Rectal smooth muscle tissue (tissue), 1 donor: ENCODE measurements around the gene CNTN6.

Experiments
- H3K27ac ChIP-seq: one replicate; pipeline ENCODE4 v1.7.0; 2013; ENCODE audit warnings: low read depth, low read length, inconsistent platforms
- H3K27me3 ChIP-seq: one replicate; pipeline ENCODE4 v1.7.0; 2013; ENCODE audit warnings: low read length; ENCODE audit not compliant: control insufficient read depth, insufficient read depth
- H3K36me3 ChIP-seq: one replicate; pipeline ENCODE4 v1.7.0; 2013; ENCODE audit warnings: low read length; ENCODE audit not compliant: control insufficient read depth, insufficient read depth
- H3K4me1 ChIP-seq: one replicate; pipeline ENCODE4 v1.7.0; 2013; ENCODE audit warnings: low read length; ENCODE audit not compliant: control insufficient read depth, insufficient read depth
- H3K4me3 ChIP-seq: one replicate; pipeline ENCODE4 v1.7.0; 2013; ENCODE audit warnings: low read length
- H3K9ac ChIP-seq: one replicate; pipeline ENCODE4 v1.7.0; 2013; ENCODE audit warnings: low read length

Gene CNTN6

DNA sequence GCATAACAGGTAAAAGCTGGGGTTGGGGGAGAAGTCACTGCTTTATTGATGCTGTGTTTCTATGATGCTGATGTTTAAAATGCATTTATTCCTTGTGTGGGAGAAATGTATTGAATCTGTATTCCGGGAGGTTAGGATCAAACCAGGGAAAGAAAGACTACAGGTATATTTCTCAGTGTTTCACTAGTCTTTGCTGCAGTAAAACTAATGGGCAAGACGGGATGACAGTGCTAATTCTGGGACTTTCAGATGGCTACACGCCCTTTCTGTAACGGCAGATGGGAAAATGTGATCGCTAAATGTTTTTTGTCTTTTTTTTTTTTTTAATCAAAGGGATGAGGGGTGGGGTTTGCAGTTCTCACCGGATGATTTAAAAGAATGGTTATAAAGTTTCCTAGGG, 393 bp downstream of the CNTN6 start:
- Histone ChIP-seq H3K4me3 (no peak overlapping the region), H3K27ac (no peak overlapping the region), H3K9ac (no peak overlapping the region)

DNA sequence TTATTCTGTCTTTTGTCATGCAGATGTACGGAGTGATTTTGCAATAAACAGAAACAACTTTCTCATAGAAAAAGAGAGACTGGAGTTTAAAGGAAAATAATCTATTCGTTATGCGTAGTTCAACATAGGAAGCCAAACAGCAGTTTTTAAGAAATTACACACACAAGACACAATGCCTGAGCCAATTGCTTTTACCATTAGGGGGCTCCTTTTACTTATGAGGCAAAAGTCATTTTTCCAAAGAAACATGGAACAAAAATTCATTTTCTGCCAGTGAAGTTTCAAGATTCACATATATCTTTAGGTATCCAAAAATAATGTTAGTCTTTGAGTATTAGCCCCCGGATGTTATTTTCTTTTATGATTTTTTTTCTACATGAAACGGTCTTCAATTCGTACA, 10.7 kb downstream of the CNTN6 start:
- no peak overlapping the region for H3K27ac ChIP-seq
- H3K4me1 ChIP-seq: no peaks in the 10 kb centered on the region
- no peak overlapping the region for H3K4me3 ChIP-seq
- no peaks in the 10 kb centered on the region for H3K27me3 ChIP-seq
- no peaks in the 10 kb centered on the region for H3K36me3 ChIP-seq
- H3K9ac ChIP-seq: no peak overlapping the region

More for the DNA sequence above, 393 bp downstream of the CNTN6 start:
- Histone ChIP-seq H3K36me3 (no peaks in the 10 kb centered on the region), H3K27me3 (no peaks in the 10 kb centered on the region), H3K4me1 (no peaks in the 10 kb centered on the region)

DNA sequence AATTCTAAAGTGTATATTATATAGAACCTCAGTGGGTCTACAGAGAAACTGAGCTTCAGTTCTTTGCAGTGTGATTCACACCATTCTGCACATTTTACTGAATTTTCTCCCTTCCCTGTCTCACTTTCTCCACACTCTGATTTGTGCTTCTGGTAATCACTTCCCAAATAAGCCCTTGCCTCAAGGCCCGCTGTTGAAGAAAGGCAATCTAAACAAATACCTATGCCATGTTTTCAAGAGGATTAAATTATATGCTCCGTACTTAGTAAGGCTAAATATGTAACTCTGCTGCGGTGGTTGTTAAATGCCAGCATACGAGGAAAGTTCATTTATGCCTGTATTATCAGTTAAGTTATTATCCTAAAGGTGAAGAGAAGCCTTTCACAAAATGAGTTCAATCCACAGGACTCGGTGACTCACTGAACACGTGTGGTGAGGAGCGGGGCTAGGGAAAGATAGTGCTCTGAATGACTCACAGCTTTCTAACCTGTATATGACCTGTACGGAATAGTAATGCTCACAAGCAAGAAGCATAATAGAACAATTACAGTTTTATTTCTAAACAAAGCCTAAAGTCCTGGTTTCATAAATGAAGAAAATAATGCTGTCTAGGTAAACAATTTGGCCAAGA, 25.1 kb downstream of the CNTN6 start:
- Histone ChIP-seq H3K4me1 (no peaks in the 10 kb centered on the region), H3K4me3 (no peak overlapping the region), H3K9ac (no peak overlapping the region), H3K27ac (no peak overlapping the region), H3K36me3 (no peaks in the 10 kb centered on the region), H3K27me3 (no peaks in the 10 kb centered on the region)

DNA sequence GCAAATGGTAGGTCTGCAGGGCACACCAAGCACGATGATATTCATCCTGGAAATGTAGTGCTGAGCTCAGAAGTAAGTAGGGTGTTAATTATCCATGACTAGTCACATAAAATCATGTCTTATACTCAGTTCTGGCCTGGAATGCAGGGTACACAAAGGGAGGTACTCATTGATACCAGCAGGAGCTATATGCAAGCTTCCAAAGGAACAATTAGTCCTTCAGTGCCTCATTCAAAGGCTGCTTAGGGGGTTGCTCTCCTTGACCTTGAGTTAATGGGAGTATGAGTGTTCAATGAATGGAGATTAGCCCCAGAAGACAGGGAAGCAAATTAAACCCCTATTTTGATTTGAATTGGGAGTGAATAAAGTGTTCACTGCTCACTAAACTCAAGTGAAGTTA, 38.3 kb downstream of the CNTN6 start:
- no peaks in the 10 kb centered on the region for H3K36me3 ChIP-seq
- no peak overlapping the region for H3K9ac ChIP-seq
- no peaks in the 10 kb centered on the region for H3K4me1 ChIP-seq
- no peak overlapping the region for H3K27ac ChIP-seq
- H3K27me3 ChIP-seq: no peaks in the 10 kb centered on the region
- H3K4me3 ChIP-seq: no peak overlapping the region

DNA sequence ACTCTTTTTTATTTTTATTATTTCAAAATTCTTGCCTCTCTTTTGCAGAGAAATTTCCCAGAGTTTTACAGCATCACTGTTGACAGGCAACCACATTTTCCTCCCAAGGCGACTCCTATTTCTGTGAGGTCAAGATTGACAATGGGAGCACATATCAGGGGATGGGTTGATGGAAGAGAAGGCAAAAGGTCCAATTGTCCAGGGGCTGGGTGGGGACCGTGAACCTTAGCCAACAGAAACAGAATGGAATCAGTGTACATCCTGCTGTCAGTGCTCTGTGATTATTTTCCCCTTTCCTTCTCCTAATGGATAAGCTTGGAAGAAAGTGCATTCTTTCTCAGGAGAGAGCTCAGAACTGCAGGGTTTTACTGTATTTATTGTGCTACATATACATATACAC, 42.4 kb downstream of the CNTN6 start:
- Histone ChIP-seq H3K27me3 (no peaks in the 10 kb centered on the region), H3K27ac (no peak overlapping the region), H3K4me1 (no peaks in the 10 kb centered on the region), H3K36me3 (no peaks in the 10 kb centered on the region), H3K9ac (no peak overlapping the region), H3K4me3 (no peak overlapping the region)

DNA sequence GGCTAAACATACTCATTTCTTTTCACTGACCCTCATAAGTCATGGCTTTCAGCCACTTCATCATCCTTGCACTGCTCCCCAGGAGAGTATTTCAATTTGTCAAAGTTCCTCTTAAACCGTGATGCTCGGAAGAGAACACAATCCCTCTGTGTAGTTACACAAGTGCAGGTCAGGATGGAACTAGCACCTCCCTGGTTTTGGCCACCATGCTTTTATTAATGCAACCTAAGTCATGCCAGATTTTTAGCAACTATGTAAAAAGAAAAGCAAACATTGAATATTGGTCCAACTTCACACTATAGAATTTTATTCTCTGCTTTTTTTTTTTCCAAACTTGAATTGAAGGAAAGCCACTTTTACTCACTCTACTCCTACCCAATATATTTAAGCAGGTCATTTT, 45.2 kb downstream of the CNTN6 start:
- Histone ChIP-seq H3K4me1 (no peaks in the 10 kb centered on the region), H3K27me3 (no peaks in the 10 kb centered on the region), H3K9ac (no peak overlapping the region), H3K4me3 (no peak overlapping the region), H3K36me3 (no peaks in the 10 kb centered on the region), H3K27ac (no peak overlapping the region)

DNA sequence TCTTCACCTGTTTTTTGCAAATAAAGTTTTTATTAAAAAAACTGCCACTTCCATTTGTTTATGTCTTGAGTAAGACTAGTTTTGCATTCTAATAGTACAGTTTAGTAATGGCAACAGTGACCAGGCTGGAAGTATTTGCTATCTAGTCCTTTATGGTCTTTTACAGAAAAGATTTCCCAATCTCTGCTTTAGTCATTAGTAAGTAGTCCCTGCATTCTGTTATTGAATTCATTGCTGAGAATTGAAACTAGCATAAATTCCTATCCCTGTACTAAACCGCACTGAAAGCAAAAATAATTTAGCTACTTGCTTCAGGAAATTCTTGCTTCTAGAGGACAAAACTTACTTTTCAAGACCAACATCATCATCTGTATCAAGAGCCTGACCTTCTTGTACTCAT, 46.2 kb downstream of the CNTN6 start:
- H3K9ac ChIP-seq: no peak overlapping the region
- H3K27ac ChIP-seq: no peak overlapping the region
- no peaks in the 10 kb centered on the region for H3K4me1 ChIP-seq
- no peaks in the 10 kb centered on the region for H3K27me3 ChIP-seq
- no peak overlapping the region for H3K4me3 ChIP-seq
- no peaks in the 10 kb centered on the region for H3K36me3 ChIP-seq

DNA sequence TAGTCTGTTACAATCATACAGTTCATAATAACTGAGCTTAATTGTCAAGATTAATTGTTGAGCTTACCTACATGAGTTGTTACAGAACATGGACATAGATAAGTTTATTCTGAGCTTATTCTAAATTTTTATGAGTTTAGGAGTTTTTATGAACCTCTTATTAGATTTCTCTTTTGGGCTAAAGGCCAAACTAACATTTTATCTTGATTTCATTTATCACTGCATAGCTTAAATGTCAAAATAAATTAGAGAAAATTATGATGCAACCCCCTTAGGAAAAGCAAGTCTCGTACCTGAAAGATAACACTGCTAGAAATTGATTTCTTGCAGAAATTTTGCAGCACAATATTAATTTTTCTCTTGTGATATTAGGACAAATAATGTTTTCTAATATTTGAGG, 54.5 kb downstream of the CNTN6 start:
- no peaks in the 10 kb centered on the region for H3K36me3 ChIP-seq
- H3K27ac ChIP-seq: no peak overlapping the region
- H3K4me3 ChIP-seq: no peak overlapping the region

DNA sequence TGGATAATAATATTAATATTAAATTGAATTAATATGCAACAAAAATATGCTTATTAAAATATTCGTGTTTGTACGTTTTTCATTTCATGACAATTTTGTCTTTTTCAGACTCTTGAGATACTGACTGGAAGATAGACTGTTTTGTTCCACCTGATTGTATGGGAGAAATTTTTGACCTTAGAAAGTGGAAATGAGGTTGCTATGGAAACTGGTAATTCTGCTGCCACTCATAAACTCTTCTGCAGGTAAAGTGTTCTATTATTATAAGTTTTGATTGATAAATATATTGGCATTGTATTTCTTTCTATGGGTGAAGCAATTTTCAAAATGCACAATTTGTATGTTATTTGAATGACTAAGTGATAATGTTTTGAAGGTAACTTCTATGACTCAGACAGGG, 55.0 kb downstream of the CNTN6 start:
- Histone ChIP-seq H3K9ac (no peak overlapping the region), H3K36me3 (no peaks in the 10 kb centered on the region), H3K27me3 (no peaks in the 10 kb centered on the region), H3K4me1 (no peaks in the 10 kb centered on the region), H3K27ac (no peak overlapping the region), H3K4me3 (no peak overlapping the region)

More for the DNA sequence above, 54.5 kb downstream of the CNTN6 start:
- Histone ChIP-seq H3K4me1 (no peaks in the 10 kb centered on the region), H3K9ac (no peak overlapping the region), H3K27me3 (no peaks in the 10 kb centered on the region)

DNA sequence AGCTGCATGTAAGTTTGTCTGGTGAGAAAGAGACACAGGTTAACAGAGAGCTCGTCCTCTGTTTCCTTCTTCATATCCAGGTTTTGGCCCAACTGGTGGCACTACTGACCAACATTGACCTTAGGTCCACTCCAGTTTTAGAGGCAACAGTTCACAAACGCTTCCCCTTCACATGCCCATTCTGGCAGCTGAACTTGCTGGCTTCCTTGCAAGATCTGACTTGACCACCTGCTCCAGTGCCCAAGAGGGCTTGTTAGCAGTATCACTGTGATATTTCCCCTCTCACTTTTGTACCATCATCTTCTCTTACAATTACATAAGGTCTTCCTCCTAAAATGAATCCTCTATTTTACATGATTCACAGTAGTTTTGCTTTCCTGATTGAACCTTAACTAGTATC, 71.3 kb downstream of the CNTN6 start:
- H3K4me3 ChIP-seq: no peak overlapping the region
- no peak overlapping the region for H3K27ac ChIP-seq
- no peaks in the 10 kb centered on the region for H3K4me1 ChIP-seq
- no peaks in the 10 kb centered on the region for H3K36me3 ChIP-seq
- H3K9ac ChIP-seq: no peak overlapping the region
- no peaks in the 10 kb centered on the region for H3K27me3 ChIP-seq

DNA sequence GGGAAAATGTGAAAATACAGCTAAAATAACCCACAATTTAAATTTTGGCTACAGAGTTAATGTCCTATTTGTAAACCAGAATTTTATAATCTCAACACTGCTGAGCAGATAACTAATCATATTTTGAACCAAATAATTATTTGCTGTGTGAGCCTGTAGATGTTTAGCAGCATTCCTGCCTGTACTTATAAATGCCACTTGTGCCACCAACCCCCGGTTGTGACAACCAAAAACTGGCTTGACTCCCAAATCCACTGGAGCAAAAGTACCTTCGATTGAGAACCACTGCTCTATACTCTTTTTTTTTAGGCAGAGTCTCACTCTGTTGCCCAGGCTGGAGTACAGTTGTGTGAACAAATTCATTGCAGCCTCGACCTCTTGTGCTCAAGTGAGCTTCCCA, 78.5 kb downstream of the CNTN6 start:
- no peak overlapping the region for H3K27ac ChIP-seq
- H3K9ac ChIP-seq: no peak overlapping the region
- H3K27me3 ChIP-seq: no peaks in the 10 kb centered on the region
- H3K4me1 ChIP-seq: no peaks in the 10 kb centered on the region
- no peak overlapping the region for H3K4me3 ChIP-seq
- H3K36me3 ChIP-seq: no peaks in the 10 kb centered on the region

DNA sequence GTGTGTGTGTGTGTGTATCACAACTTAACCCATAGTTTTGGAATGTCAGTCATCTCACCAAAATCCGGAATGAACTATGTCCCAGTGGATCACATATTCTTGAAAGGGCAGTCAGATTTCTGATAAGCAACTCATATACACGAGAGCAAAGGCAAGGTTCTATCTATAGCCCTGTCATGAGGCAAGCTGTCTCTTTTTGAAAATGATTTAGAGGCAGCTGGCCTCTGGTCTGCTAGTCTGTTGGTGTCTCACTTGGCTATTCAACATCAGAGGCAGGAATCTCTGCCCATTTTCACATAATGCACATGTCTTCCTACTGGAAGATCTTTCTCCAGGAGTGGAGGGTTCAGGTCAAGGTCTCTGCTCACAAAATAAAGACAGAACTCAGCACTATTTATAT, 79.8 kb downstream of the CNTN6 start:
- Histone ChIP-seq H3K27ac (no peak overlapping the region), H3K4me1 (no peaks in the 10 kb centered on the region), H3K36me3 (no peaks in the 10 kb centered on the region), H3K4me3 (no peak overlapping the region), H3K27me3 (no peaks in the 10 kb centered on the region), H3K9ac (no peak overlapping the region)

DNA sequence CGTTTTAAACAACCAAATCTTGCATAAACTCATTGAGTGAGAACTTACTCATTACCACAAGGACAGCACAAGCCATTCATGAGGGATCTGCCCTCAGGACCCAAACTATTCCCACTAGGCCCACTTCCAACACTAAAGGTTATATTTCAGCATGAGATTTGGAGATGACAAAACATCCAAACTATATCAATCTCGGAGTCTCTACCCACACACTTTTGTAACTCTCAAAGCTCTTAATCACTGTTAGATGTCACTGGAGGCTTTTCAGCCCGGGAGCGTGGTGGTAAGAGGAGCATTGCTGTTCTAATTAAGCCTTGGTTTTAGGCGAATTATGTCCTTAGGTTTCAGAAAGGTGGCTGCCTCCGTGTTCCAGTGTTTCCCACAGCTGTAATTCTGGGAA, 86.3 kb downstream of the CNTN6 start:
- no peaks in the 10 kb centered on the region for H3K27me3 ChIP-seq
- no peaks in the 10 kb centered on the region for H3K4me1 ChIP-seq
- no peak overlapping the region for H3K27ac ChIP-seq
- H3K36me3 ChIP-seq: no peaks in the 10 kb centered on the region
- H3K4me3 ChIP-seq: no peak overlapping the region
- no peak overlapping the region for H3K9ac ChIP-seq
